Hepatocyte (in vitro differentiated cells): ENCODE data around the gene SNAPC2.

Experiments used
- CTCF ChIP-seq: fragments of 200-600 bp; sonication (generic); IDR thresholded peaks from 2 replicates; pipeline ENCODE4 v1.5.1; 2016; ENCODE audit warnings: antibody characterized with exemption, mild to moderate bottlenecking; ENCODE audit not compliant: poor library complexity
- EZH2 ChIP-seq: fragments of 200-600 bp; sonication (generic); IDR thresholded peaks from 2 replicates; pipeline ENCODE4 v1.6.1; 2016; ENCODE audit warnings: antibody characterized with exemption, mild to moderate bottlenecking, borderline replicate concordance

GRCh38 chr19:7894612-7895309, 25.4 kb upstream of the SNAPC2 start:
- TF ChIP-seq EZH2 (no peak), CTCF (no peak)
